ENCODE data around the gene SLCO3A1. TPM values are rescaled to one million over a fixed set of nuclear protein-coding genes. Genes with fewer than 3 reads are reported as not detected.

SLCO3A1 gene
- total RNA-seq, 2 donors from 2014 or later, result 7.2 to 11.4 TPM

DNA sequence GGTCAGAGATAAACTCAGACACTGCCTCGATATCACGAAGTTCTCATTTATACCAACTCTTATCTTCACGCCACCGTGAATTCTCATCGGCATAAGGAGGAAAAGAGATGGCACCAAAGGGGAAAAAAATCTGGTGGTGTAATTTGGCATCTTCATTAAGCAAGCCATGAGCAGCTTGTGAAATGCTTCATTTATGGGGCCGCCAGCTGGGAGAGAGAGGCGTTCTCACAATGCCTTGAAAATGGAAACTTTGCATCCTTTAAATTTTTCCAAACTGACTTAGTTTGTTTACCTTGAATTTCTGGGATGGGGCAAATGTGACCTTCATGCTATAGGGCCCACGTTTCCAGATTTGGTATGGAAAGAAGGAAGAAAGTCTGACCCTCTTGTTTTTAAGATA is 297.7 kb downstream of the SLCO3A1 start:
- no peak overlapping the region for H3K27ac ChIP-seq (ENCODE audit: low read depth, low read length)
- Mint-ChIP-seq H3K4me1 (peaks cover 12% of the 10 kb centered on the region), H3K4me3 (no peak overlapping the region), H3K27ac (no peak overlapping the region), H3K27me3 (ENCODE audit: insufficient read depth) (no peaks in the 10 kb centered on the region), H3K36me3 (ENCODE audit: low read depth) (no peaks in the 10 kb centered on the region), H3K9me3 (no peaks in the 10 kb centered on the region)
- TF ChIP-seq, protein P1, sequence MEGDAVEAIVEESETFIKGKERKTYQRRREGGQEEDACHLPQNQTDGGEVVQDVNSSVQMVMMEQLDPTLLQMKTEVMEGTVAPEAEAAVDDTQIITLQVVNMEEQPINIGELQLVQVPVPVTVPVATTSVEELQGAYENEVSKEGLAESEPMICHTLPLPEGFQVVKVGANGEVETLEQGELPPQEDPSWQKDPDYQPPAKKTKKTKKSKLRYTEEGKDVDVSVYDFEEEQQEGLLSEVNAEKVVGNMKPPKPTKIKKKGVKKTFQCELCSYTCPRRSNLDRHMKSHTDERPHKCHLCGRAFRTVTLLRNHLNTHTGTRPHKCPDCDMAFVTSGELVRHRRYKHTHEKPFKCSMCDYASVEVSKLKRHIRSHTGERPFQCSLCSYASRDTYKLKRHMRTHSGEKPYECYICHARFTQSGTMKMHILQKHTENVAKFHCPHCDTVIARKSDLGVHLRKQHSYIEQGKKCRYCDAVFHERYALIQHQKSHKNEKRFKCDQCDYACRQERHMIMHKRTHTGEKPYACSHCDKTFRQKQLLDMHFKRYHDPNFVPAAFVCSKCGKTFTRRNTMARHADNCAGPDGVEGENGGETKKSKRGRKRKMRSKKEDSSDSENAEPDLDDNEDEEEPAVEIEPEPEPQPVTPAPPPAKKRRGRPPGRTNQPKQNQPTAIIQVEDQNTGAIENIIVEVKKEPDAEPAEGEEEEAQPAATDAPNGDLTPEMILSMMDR (conservative IDR thresholded peaks at IDR 0.05), result no peak
- no peaks in the 10 kb centered on the region for H3K27me3 ChIP-seq (ENCODE audit: control insufficient read depth, insufficient read depth, low read length, poor library complexity, severe bottlenecking)
- H3K9me3 ChIP-seq (ENCODE audit: control insufficient read depth, low read length), result no peaks in the 10 kb centered on the region
- no peaks in the 10 kb centered on the region for H3K4me1 ChIP-seq (ENCODE audit: control insufficient read depth, insufficient read depth, low read length)
- H3K36me3 ChIP-seq (ENCODE audit: control insufficient read depth, insufficient read depth, low read length), result no peaks in the 10 kb centered on the region
- no peak overlapping the region for H3K9ac ChIP-seq (ENCODE audit: extremely low read depth, low read length, poor library complexity, severe bottlenecking)
- no peak for DNase-seq
- WGBS, 2 experiments (ENCODE audit: insufficient coverage in 1 of 2, insufficient read length in 1 of 2), result 87 to 93% methylated on average over 3 to 8 of the region's 8 CpGs
- no peak overlapping the region for H3K4me3 ChIP-seq (ENCODE audit: low read length)

DNA sequence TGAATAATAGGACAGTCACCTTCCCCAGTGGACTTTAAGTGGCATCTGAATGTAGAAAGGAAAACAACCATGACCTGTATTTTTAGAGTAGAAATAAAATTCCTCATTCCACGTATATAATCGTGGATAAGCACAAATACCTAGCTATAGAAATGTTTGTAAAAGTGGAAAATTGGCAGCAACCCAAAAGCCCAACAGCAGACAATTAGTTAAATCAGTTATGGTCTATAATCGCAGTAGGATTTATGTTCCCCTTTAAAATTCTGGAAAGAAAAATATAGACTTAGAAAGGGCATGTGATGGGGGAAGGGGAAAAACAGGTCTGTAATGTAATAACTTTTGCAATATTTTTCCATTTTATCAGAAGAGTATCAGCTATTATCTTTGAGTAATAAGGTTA is 298.2 kb downstream of the SLCO3A1 start:
- peaks cover 13% of the 10 kb centered on the region for H3K4me1 Mint-ChIP-seq
- no peak overlapping the region for H3K27ac Mint-ChIP-seq
- WGBS, 2 experiments (ENCODE audit: insufficient coverage in 1 of 2, insufficient read length in 1 of 2), result 93 to 100% methylated on average over 1 to 2 of the region's 3 CpGs

DNA sequence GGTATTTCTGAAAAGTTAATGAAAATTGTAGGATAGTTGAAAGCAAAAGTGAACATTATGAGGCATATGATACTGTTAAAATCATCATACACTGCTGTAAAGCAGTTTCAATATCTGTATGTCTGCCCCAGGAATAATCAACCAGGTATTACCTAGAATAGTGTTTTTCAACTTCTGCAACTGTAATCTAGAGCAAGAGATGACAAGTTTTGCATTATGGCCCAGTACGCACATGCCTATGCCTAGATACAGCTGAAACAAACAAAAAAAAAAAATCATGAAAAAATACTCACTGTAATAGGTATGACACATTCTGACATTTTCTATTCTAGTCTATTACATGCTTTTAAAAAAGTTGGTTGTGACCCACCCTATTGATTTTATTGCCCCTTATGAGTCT is 299.5 kb downstream of the SLCO3A1 start:
- no peak for DNase-seq
- H3K36me3 Mint-ChIP-seq (ENCODE audit: low read depth), result no peaks in the 10 kb centered on the region
- H3K36me3 ChIP-seq (ENCODE audit: control insufficient read depth, insufficient read depth, low read length), result no peaks in the 10 kb centered on the region
- no peak overlapping the region for H3K27ac ChIP-seq (ENCODE audit: low read depth, low read length)
- TF ChIP-seq, protein P1 (conservative IDR thresholded peaks at IDR 0.05), result no peak
- no peaks in the 10 kb centered on the region for H3K27me3 Mint-ChIP-seq (ENCODE audit: insufficient read depth)
- H3K9me3 Mint-ChIP-seq, result no peaks in the 10 kb centered on the region
- H3K9ac ChIP-seq (ENCODE audit: extremely low read depth, low read length, poor library complexity, severe bottlenecking), result no peak overlapping the region
- no peak overlapping the region for H3K27ac Mint-ChIP-seq
- H3K9me3 ChIP-seq (ENCODE audit: control insufficient read depth, low read length), result no peaks in the 10 kb centered on the region
- H3K4me1 ChIP-seq (ENCODE audit: control insufficient read depth, insufficient read depth, low read length), result no peaks in the 10 kb centered on the region
- 93% methylated on average over 1 of the region's 1 CpG; no CpG with 5 or more reads in 1 of the 2 experiments for WGBS, 2 experiments (ENCODE audit: insufficient coverage in 1 of 2, insufficient read length in 1 of 2)
- no peaks in the 10 kb centered on the region for H3K27me3 ChIP-seq (ENCODE audit: control insufficient read depth, insufficient read depth, low read length, poor library complexity, severe bottlenecking)
- no peak overlapping the region for H3K4me3 Mint-ChIP-seq
- H3K4me1 Mint-ChIP-seq, result peaks cover 8% of the 10 kb centered on the region
- H3K4me3 ChIP-seq (ENCODE audit: low read length), result no peak overlapping the region

More for the DNA sequence above, 298.2 kb downstream of the SLCO3A1 start:
- TF ChIP-seq, protein P1 (conservative IDR thresholded peaks at IDR 0.05), result no peak
- Histone ChIP-seq H3K9ac (ENCODE audit: extremely low read depth, low read length, poor library complexity, severe bottlenecking) (no peak overlapping the region), H3K9me3 (ENCODE audit: control insufficient read depth, low read length) (no peaks in the 10 kb centered on the region), H3K27ac (ENCODE audit: low read depth, low read length) (no peak overlapping the region), H3K36me3 (ENCODE audit: control insufficient read depth, insufficient read depth, low read length) (no peaks in the 10 kb centered on the region), H3K4me3 (ENCODE audit: low read length) (no peak overlapping the region), H3K27me3 (ENCODE audit: control insufficient read depth, insufficient read depth, low read length, poor library complexity, severe bottlenecking) (no peaks in the 10 kb centered on the region), H3K4me1 (ENCODE audit: control insufficient read depth, insufficient read depth, low read length) (no peaks in the 10 kb centered on the region)
- no peak for DNase-seq
- H3K4me3 Mint-ChIP-seq, result no peak overlapping the region
- no peaks in the 10 kb centered on the region for H3K9me3 Mint-ChIP-seq
- no peaks in the 10 kb centered on the region for H3K36me3 Mint-ChIP-seq (ENCODE audit: low read depth)
- no peaks in the 10 kb centered on the region for H3K27me3 Mint-ChIP-seq (ENCODE audit: insufficient read depth)

Measured in endodermal cell (in vitro differentiated cells).